K562 (cell line): ENCODE results near the gene GAL3ST3. TPM values are rescaled to one million over a fixed set of nuclear protein-coding genes. Genes with fewer than 3 reads are reported as not detected.

Experiments
- ATAC-seq: fragments of 200-7000 bp; cut with Tn5 transposase; 3 replicates; pipeline ENCODE4 v1.9.1; 2020; ENCODE audit warnings: moderate library complexity
- BruUV-seq: library from RNA; stranded (reverse); fragments of 400-500 nt; replicated peaks from 2 replicates; lab custom pipeline; 2021; lab: Mats Ljungman, UMichigan
- CTCF ChIA-PET: fragments of 300-600 bp; formaldehyde crosslinking; extraction: SDS; loops from one replicate; lab custom pipeline; 2021; ENCODE audit warnings: low intra/inter-chr PET ratio; lab: Yijun Ruan, JAX
- POLR2A ChIA-PET: fragments of 300-600, 350-650 bp; sonication (Branson Sonifier 250); formaldehyde crosslinking; extraction: SDS; loops from one replicate; lab custom pipeline; 2021; ENCODE audit warnings: antibody characterized with exemption, inconsistent platforms; lab: Yijun Ruan, JAX
- DNase-seq, 4 experiments: peaks; one replicate each; pipeline versions ENCODE4 v3.0.0 to v3.0.0-alpha.2; 2011 to 2018; ENCODE audit warnings: low spot score in 3 of 4, mixed read lengths in 3 of 4; ENCODE audit errors: extremely low read depth in 1 of 4
- FAIRE-seq: peaks from 2 replicates; lab custom pipeline; 2011; peaks lifted over from hg19 to GRCh38; lab: Jason Lieb, UNC
- H2AFZ ChIP-seq: 2 replicates; pipeline ENCODE4 v1.6.0; 2011; ENCODE audit warnings: low read depth, low read length, control low read depth, inconsistent platforms
- H3K27ac ChIP-seq: fragments of 200-600 bp; 3 replicates; pipeline ENCODE4 v1.8.0; 2011; ENCODE audit warnings: low read depth, mild to moderate bottlenecking, control low read depth, inconsistent platforms, low read length, moderate library complexity, mixed read lengths; ENCODE audit errors: extremely low read depth
- H3K27me3 ChIP-seq, 2 experiments: fragments of 300-600 bp in 1 of 2; 2 replicates in 1 of 2; 3 replicates in 1 of 2; pipeline versions ENCODE4 v1.6.0 to v1.8.0; 2011; ENCODE audit warnings: inconsistent platforms in 2 of 2, low read length in 2 of 2, mild to moderate bottlenecking in 1 of 2, mixed read lengths in 1 of 2, moderate library complexity in 1 of 2; ENCODE audit not compliant: control insufficient read depth in 2 of 2, insufficient read depth in 2 of 2
- H3K36me3 ChIP-seq: fragments of 300-600 bp; 3 replicates; pipeline ENCODE4 v1.8.0; 2011; ENCODE audit warnings: mild to moderate bottlenecking, low read length, inconsistent platforms; ENCODE audit not compliant: control insufficient read depth, insufficient read depth
- H3K4me1 ChIP-seq, 2 experiments: fragments of 200-600 bp in 1 of 2; replicated peaks in 1 of 2; 2 replicates in 1 of 2; 3 replicates in 1 of 2; pipeline versions ENCODE4 v1.5.1 to v1.8.0; 2011; ENCODE audit warnings: inconsistent platforms in 2 of 2, low read length in 2 of 2, mild to moderate bottlenecking in 1 of 2, mixed read lengths in 1 of 2, moderate library complexity in 1 of 2; ENCODE audit not compliant: control insufficient read depth in 2 of 2, insufficient read depth in 2 of 2
- H3K4me2 ChIP-seq: 2 replicates; pipeline ENCODE4 v1.6.1; 2011; ENCODE audit warnings: low read length, control low read depth, inconsistent platforms, mixed read lengths; ENCODE audit not compliant: insufficient read depth
- H3K4me3 ChIP-seq: fragments of 200-600 bp; sonication (generic), shearing (Covaris generic); 2 replicates; pipeline ENCODE4 v1.5.1; 2016; ENCODE audit warnings: control low read depth, inconsistent platforms
- H3K79me2 ChIP-seq: fragments of 200-600 bp; 3 replicates; pipeline ENCODE4 v1.8.0; 2011; ENCODE audit warnings: low read length, inconsistent platforms; ENCODE audit not compliant: control insufficient read depth, insufficient read depth
- H3K9ac ChIP-seq, 2 experiments: 2 replicates each; pipeline versions ENCODE4 v1.6.0 to v1.6.1; 2011; ENCODE audit warnings: low read depth in 2 of 2, low read length in 2 of 2, control low read depth in 1 of 2, inconsistent platforms in 1 of 2, mild to moderate bottlenecking in 1 of 2, mixed read lengths in 1 of 2; ENCODE audit not compliant: insufficient read depth in 1 of 2
- H3K9me1 ChIP-seq: one replicate; pipeline ENCODE4 v1.6.0; 2011; ENCODE audit warnings: inconsistent platforms, mild to moderate bottlenecking, low read length, moderate library complexity; ENCODE audit not compliant: control insufficient read depth, insufficient read depth
- H3K9me3 ChIP-seq: replicated peaks from 2 replicates; pipeline ENCODE4 v1.5.1; 2011; ENCODE audit warnings: low read depth, low read length, inconsistent platforms; ENCODE audit not compliant: control insufficient read depth, insufficient read depth
- H4K20me1 ChIP-seq: replicated peaks from 2 replicates; pipeline ENCODE4 v1.6.1; 2011; ENCODE audit warnings: low read length, inconsistent platforms, mixed read lengths; ENCODE audit not compliant: control insufficient read depth, insufficient read depth
- BRD9 ChIP-seq: fragments of 450-650 bp; IDR thresholded peaks from 2 replicates; pipeline ENCODE4 v1.6.1; 2018; ENCODE audit warnings: low read depth; ENCODE audit not compliant: partially characterized antibody
- CHD1 ChIP-seq: fragments of 200-600 bp; sonication (generic); IDR thresholded peaks from one replicate; pipeline ENCODE4 v1.6.1; 2012; ENCODE audit warnings: mild to moderate bottlenecking, moderate library complexity, low read length, inconsistent platforms
- RBM22 ChIP-seq: fragments of 200-400 bp; formaldehyde crosslinking; IDR thresholded peaks from 2 replicates; pipeline ENCODE4 v1.6.1; 2018; ENCODE audit warnings: low read length, low read depth; ENCODE audit not compliant: poor library complexity, severe bottlenecking
- SMARCA4 ChIP-seq: fragments of 450-650 bp; IDR thresholded peaks from 2 replicates; pipeline ENCODE4 v1.6.1; 2016
- ZNF165 ChIP-seq: fragments of 250-450 bp; sonication (Bioruptor Pico); IDR thresholded peaks from 2 replicates; pipeline ENCODE4 v1.4.0; 2020; ENCODE audit warnings: borderline replicate concordance
- WGBS: fragments of 100-300 bp; shearing (Covaris generic); methylation state at CpG from one replicate; pipeline ENCODE4 v1.1.6; 2016; ENCODE audit warnings: low coverage, mixed read lengths; ENCODE audit not compliant: insufficient coverage; ENCODE audit errors: missing lambda C conversion rate; 5-methylcytosine and 5-hydroxymethylcytosine counted together
- in situ Hi-C: fragments of 300-500 bp; cut with MboI; formaldehyde crosslinking; loops from 4 replicates; pipeline ENCODE4 v1.15.0; 2018; ENCODE audit warnings: inconsistent platforms, mixed read lengths
- intact Hi-C: fragments of 100-400 bp; cut with micrococcal nuclease; formaldehyde crosslinking; loops from 2 replicates; pipeline ENCODE4 v1.14.2; 2022
- polyA plus RNA-seq, 8 experiments: library from polyadenylated mRNA; depleted of rRNA in 4 of 8; stranded (reverse) in 5 of 8; unstranded in 3 of 8; fragments of >200 nt; fragmentation: Nextera tagmentation in 2 of 8; fragmentation: Illumina TruSeq in 1 of 8; extraction: Ambion mirVana in 2 of 8; extraction: Trizol in 1 of 8; gene quantifications; 2 replicates each; pipeline versions ENCODE4 v1.2.1 to v1.2.3, GENCODE V29; 2011 to 2014; ENCODE audit warnings: inconsistent platforms in 1 of 8, missing spikeins in 1 of 8
- total RNA-seq, 7 experiments: library from RNA; depleted of rRNA in 6 of 7; stranded (reverse); fragments of >200 nt in 6 of 7; fragmentation: Illumina TruSeq in 2 of 7; extraction: Trizol in 2 of 7; gene quantifications; 2 replicates each; pipeline versions ENCODE4 v1.2.1 to v1.2.3, GENCODE V29; 2011 to 2021; ENCODE audit warnings: low replicate concordance in 1 of 7

Gene GAL3ST3
- total and polyA plus RNA-seq, 9 of the 15 experiments (the other 6 are each of a cell fraction or from before 2014, with no cell fraction given) = not detected

- H4K20me1 ChIP-seq = no peaks in the 10 kb centered on the region
- CTCF ChIA-PET = no interaction called here
- in situ Hi-C loops = no loop called here
- H3K9me3 ChIP-seq = no peaks in the 10 kb centered on the region
- TF ChIP-seq SMARCA4 (peak; percentile 28; the same call in 1 of the 2 replicates), ZNF165 (CRISPR knock-in tag) (no peak), CHD1 (peak; percentile 47), RBM22 (no peak), BRD9 (no peak)
- TF ChIP-seq, all 486 proteins: peak for 2
- POLR2A ChIA-PET = interaction anchor here (0.6 to 4.8 kb wide), 9 partner anchors 8 to 428 kb away, joined by 3 to 32 read pairs (median 4); partner anchors contain the start of genes CATSPER1 and MUS81
- peak overlapping the region; percentile 93 for H3K4me2 ChIP-seq
- peak overlapping the region; percentile 98 for H3K9ac ChIP-seq
- BruUV-seq = TSS peak; percentile 97
- H3K27ac ChIP-seq = peak overlapping the region; percentile 85
- ATAC-seq (no peak), FAIRE-seq (no peak), DNase-seq (no peak)
- WGBS = 7% methylated on average over 11 of the region's 12 CpGs
- no peaks in the 10 kb centered on the region for H3K27me3 ChIP-seq
- H3K4me1 ChIP-seq = peaks cover 16 to 33% of the 10 kb centered on the region in 2 experiments
- H3K36me3 ChIP-seq = peaks cover 36% of the 10 kb centered on the region
- no peaks in the 10 kb centered on the region for H3K9me1 ChIP-seq
- intact Hi-C loops = no loop called here
- H2AFZ ChIP-seq = peak overlapping the region; percentile 87
- H3K4me3 ChIP-seq = peak overlapping the region; percentile 89
- H3K79me2 ChIP-seq = peaks cover 31% of the 10 kb centered on the region
These were observed 2.4 kb upstream of the GAL3ST3 start for GRCh38 chr11:66051371-66051765.
